Endothelial cell of umbilical vein (primary cell): ENCODE data around the gene STK38.

Experiments used
- CTCF ChIP-seq, 2 donors: IDR thresholded peaks; 1 replicate in 1 of 2; 2 replicates in 1 of 2; pipeline ENCODE4 v1.5.1; 2011; ENCODE audit warnings: low read length in 2 of 2, mild to moderate bottlenecking in 2 of 2, moderate library complexity in 2 of 2, control low read depth in 1 of 2, inconsistent platforms in 1 of 2, low read depth in 1 of 2; ENCODE audit not compliant: insufficient read depth in 1 of 2; ENCODE audit errors: extremely low read depth in 1 of 2
- EZH2 ChIP-seq: IDR thresholded peaks from 2 replicates; pipeline ENCODE4 v1.6.1; 2012; ENCODE audit warnings: borderline replicate concordance, low read depth, mild to moderate bottlenecking, moderate library complexity, low read length, inconsistent platforms; ENCODE audit not compliant: severe bottlenecking
- JUN ChIP-seq: IDR thresholded peaks from 2 replicates; pipeline ENCODE4 v1.6.1; 2011; ENCODE audit warnings: borderline replicate concordance, low read depth; ENCODE audit not compliant: insufficient read length, insufficient read depth
- MAX ChIP-seq: IDR thresholded peaks from 2 replicates; pipeline ENCODE4 v1.6.1; 2011; ENCODE audit not compliant: insufficient read depth, insufficient read length
- MYC ChIP-seq: IDR thresholded peaks from one replicate; pipeline ENCODE4 v1.6.1; 2011; ENCODE audit warnings: mild to moderate bottlenecking, low read depth, low read length
- POLR2A ChIP-seq: IDR thresholded peaks from 2 replicates; pipeline ENCODE4 v1.6.1; 2012; ENCODE audit warnings: low read depth, mild to moderate bottlenecking, control low read depth, low read length
- POLR2AphosphoS5 ChIP-seq: IDR thresholded peaks from 2 replicates; pipeline ENCODE4 v1.6.1; 2012; ENCODE audit warnings: low read depth, mild to moderate bottlenecking, control low read depth, low read length, moderate library complexity; ENCODE audit not compliant: insufficient read depth

- TF ChIP-seq MAX: no peak
- TF ChIP-seq CTCF (IDR thresholded peaks at IDR 0.05; ENCODE audit: extremely low read depth in 1 of 2, insufficient read depth in 1 of 2, low read depth in 1 of 2, low read length in 2 of 2): no peak
- TF ChIP-seq POLR2A: no peak
- TF ChIP-seq JUN: no peak
- TF ChIP-seq POLR2AphosphoS5: no peak
- TF ChIP-seq MYC: no peak
- TF ChIP-seq EZH2: no peak
Measured at GRCh38 chr6:36489426-36489825, 57.9 kb downstream of the STK38 start.
